CD8-positive, alpha-beta memory T cell (primary cell): Measurements from ENCODE around the gene RGL4. TPM values are rescaled to one million over a fixed set of nuclear protein-coding genes. Genes with fewer than 3 reads are reported as not detected.

Source experiments
- CTCF ChIA-PET: fragments of 350-600 bp; sonication (Branson Sonifier 250); formaldehyde crosslinking; loops from one replicate; lab custom pipeline; 2021; ENCODE audit warnings: antibody characterized with exemption; lab: Charles Lee
- POLR2A ChIA-PET: fragments of 350-600 bp; sonication (Branson Sonifier 250); formaldehyde crosslinking; loops from one replicate; lab custom pipeline; 2021; ENCODE audit warnings: antibody characterized with exemption; lab: Charles Lee
- DNase-seq, 5 donors: peaks; one replicate each; pipeline versions ENCODE4 v3.0.0 to v3.0.0-alpha.2; 2020 to 2022; ENCODE audit warnings: mixed read lengths in 1 of 5
- H3K27ac ChIP-seq: one replicate; pipeline ENCODE4 v1.7.0; 2013; ENCODE audit warnings: low read depth, mild to moderate bottlenecking, low read length, moderate library complexity
- H3K27me3 ChIP-seq: 2 replicates; pipeline ENCODE4 v1.7.0; 2013; ENCODE audit warnings: low read length, mild to moderate bottlenecking; ENCODE audit not compliant: insufficient read depth, poor library complexity, severe bottlenecking
- H3K36me3 ChIP-seq: 2 replicates; pipeline ENCODE4 v1.7.0; 2013; ENCODE audit warnings: mild to moderate bottlenecking, low read length, moderate library complexity; ENCODE audit not compliant: insufficient read depth
- H3K4me1 ChIP-seq: 2 replicates; pipeline ENCODE4 v1.7.0; 2013; ENCODE audit warnings: mild to moderate bottlenecking, low read length, moderate library complexity; ENCODE audit not compliant: insufficient read depth
- H3K4me3 ChIP-seq: 2 replicates; pipeline ENCODE4 v1.7.0; 2013; ENCODE audit warnings: mild to moderate bottlenecking, low read length
- H3K9me3 ChIP-seq: 2 replicates; pipeline ENCODE4 v1.7.0; 2013; ENCODE audit warnings: mild to moderate bottlenecking, low read length
- H3K27ac Mint-ChIP-seq, 8 donors: one replicate each; pipeline ENCODE4 v1.8.0; 2020 to 2021; ENCODE audit warnings: mixed read lengths in 8 of 8, mild to moderate bottlenecking in 6 of 8, inconsistent platforms in 3 of 8, moderate library complexity in 3 of 8
- H3K27me3 Mint-ChIP-seq, 2 donors: one replicate each; pipeline ENCODE4 v1.8.0; 2020 to 2021; ENCODE audit warnings: mixed read lengths in 2 of 2, mild to moderate bottlenecking in 1 of 2, moderate library complexity in 1 of 2
- H3K36me3 Mint-ChIP-seq, 3 donors: one replicate each; pipeline ENCODE4 v1.8.0; 2020 to 2021; ENCODE audit warnings: mixed read lengths in 3 of 3, inconsistent platforms in 1 of 3, mild to moderate bottlenecking in 1 of 3
- H3K4me1 Mint-ChIP-seq, 3 donors: one replicate each; pipeline ENCODE4 v1.8.0; 2020 to 2021; ENCODE audit warnings: mixed read lengths in 3 of 3, inconsistent platforms in 1 of 3, mild to moderate bottlenecking in 1 of 3
- H3K4me3 Mint-ChIP-seq, 7 donors: one replicate each; pipeline ENCODE4 v1.8.0; 2020 to 2021; ENCODE audit warnings: mixed read lengths in 7 of 7, mild to moderate bottlenecking in 6 of 7, moderate library complexity in 4 of 7, inconsistent platforms in 2 of 7
- H3K9me3 Mint-ChIP-seq, 5 donors: one replicate each; pipeline ENCODE4 v1.8.0; 2020 to 2022; ENCODE audit warnings: mixed read lengths in 5 of 5, mild to moderate bottlenecking in 3 of 5, moderate library complexity in 2 of 5, inconsistent platforms in 1 of 5
- polyA plus RNA-seq: library from polyadenylated mRNA; unstranded; fragments of 300-500 nt; fragmentation: Illumina TruSeq; gene quantifications from one replicate; pipeline ENCODE4 v1.2.3, GENCODE V29; 2021
- total RNA-seq, 2 experiments: library from RNA; stranded (reverse); gene quantifications; one replicate each; pipeline ENCODE4 v1.2.3, GENCODE V29; 2021

Gene RGL4
- total and polyA plus RNA-seq, 3 experiments from 2014 or later = 3.2 to 58.4 (median 4.8) TPM

DNA sequence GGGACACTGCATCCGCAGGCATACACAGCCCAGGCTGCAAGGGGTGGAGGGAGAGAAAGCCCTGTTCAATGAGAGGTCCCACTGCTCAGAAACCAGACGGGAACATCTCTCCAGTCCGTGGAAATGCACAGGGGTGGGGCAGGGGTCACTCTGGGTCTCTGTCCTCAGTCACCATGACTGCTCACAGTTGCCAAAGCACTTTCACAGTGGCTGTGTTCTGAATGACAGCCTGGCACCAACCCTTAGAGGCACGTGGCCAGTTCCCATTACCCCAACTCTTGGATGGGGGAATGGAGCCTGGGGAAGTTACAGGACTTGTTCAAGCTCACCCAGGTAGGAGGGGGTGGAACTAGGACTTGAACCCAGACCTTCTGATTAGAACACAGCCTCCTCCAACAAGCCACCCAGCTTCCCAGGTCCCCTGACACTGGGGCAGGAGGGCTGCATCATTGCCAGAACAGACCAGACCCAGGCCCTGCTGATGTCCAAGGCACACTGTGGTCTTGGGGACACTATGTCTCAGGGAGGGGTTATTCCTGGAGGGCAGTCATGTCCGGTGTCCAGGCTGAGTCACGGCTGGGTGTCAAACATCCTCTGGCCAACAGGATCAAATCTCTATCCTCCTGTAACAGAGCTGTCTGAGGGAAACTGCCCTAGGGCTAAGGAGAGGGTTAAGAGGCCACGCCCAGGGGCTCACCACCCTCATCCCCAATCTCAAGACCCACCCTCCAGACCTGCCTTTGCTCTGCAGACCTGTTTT is 51.9 kb downstream of the RGL4 start:
- CTCF ChIA-PET = no interaction called here
- Mint-ChIP-seq H3K4me1 (peaks cover 5 to 9% (median 7%) of the 10 kb centered on the region in 3 donors), H3K4me3 (no peak overlapping the region), H3K27me3 (no peaks in the 10 kb centered on the region), H3K36me3 (peaks cover 20 to 32% (median 20%) of the 10 kb centered on the region in 3 donors), H3K9me3 (peaks cover 2 to 10% (median 7%) of the 10 kb centered on the region in 5 donors), H3K27ac (peak overlapping the region in 1 of 8 donors; percentile 81)
- POLR2A ChIA-PET = no interaction called here
- Histone ChIP-seq H3K27me3 (no peaks in the 10 kb centered on the region), H3K9me3 (no peaks in the 10 kb centered on the region), H3K27ac (no peak overlapping the region), H3K36me3 (peaks cover 14% of the 10 kb centered on the region), H3K4me3 (no peak overlapping the region), H3K4me1 (no peaks in the 10 kb centered on the region)
- DNase-seq = no peak

DNA sequence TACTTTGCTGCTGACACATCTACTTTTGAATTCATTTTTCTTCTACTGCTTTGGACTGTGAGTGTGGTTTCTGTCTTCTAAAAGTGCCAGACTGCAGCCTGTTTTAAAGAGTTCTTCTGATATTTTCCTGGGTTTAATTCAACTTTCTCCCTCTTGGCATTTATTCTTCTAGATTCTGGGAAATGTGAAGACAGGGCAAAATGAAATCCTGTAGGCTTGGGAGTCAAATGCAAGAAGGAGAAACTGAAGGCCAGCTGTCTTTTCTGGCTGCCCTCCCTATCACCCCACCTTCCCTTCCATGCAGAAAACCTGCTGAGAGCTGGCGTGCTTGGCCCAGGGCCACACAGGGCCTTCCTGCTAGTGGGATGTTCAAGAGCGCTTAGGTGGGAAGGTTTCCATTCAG is 52.5 kb downstream of the RGL4 start:
- Histone ChIP-seq H3K36me3 (peaks cover 14% of the 10 kb centered on the region), H3K9me3 (no peaks in the 10 kb centered on the region), H3K4me3 (no peak overlapping the region), H3K4me1 (no peaks in the 10 kb centered on the region), H3K27me3 (no peaks in the 10 kb centered on the region), H3K27ac (no peak overlapping the region)
- Mint-ChIP-seq H3K27me3 (no peaks in the 10 kb centered on the region), H3K4me1 (peaks cover 5 to 9% (median 7%) of the 10 kb centered on the region in 3 donors), H3K27ac (peak overlapping the region in 1 of 8 donors; percentile 81), H3K4me3 (no peak overlapping the region), H3K36me3 (peaks cover 20 to 32% (median 20%) of the 10 kb centered on the region in 3 donors), H3K9me3 (peaks cover 2 to 10% (median 7%) of the 10 kb centered on the region in 5 donors)
- ChIA-PET CTCF (no interaction called here), POLR2A (no interaction called here)
- no peak for DNase-seq

DNA sequence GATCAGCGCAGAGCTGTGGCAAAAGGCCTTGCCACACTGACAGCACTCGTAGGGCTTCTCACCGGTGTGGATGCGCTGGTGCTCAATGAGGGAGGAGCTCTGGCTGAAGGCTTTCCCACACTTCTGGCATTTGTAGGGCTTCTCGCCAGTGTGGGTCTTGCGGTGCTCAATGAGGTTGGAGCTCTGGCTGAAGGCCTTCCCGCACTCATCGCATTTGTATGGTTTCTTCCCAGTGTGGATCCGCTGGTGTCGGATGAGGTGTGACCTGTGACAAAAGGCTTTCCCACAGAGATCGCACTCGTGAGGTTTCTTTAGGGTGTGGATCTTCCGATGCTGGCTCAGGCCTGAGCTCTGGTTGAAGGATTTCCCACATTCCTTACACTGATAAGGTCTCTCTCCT is 53.2 kb downstream of the RGL4 start:
- H3K9me3 Mint-ChIP-seq = peaks cover 2 to 10% (median 7%) of the 10 kb centered on the region in 5 donors
- POLR2A ChIA-PET = no interaction called here

DNA sequence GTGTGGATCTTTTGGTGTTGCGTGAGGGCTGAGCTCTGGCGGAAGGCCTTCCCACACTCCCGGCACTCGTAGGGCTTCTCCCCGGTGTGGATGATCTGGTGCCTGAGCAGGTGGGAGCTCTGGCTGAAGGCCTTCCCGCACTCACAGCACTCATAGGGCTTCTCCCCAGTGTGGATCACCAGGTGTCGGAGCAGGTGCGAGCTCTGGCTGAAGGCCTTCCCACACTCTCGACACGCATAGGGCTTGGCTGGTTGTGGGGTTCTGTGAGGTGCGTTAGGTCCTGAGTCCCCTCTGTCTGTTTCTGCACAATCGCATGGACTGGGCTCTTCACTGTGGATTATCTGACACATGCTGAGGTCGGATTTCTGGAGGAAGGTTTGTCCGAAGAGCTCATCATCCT is 53.7 kb downstream of the RGL4 start:
- H3K27me3 ChIP-seq = no peaks in the 10 kb centered on the region
- POLR2A ChIA-PET = no interaction called here
- H3K27ac Mint-ChIP-seq = no peak overlapping the region

More for the DNA sequence above, 53.2 kb downstream of the RGL4 start:
- Mint-ChIP-seq H3K4me3 (no peak overlapping the region), H3K27ac (no peak overlapping the region), H3K36me3 (peaks cover 20 to 32% (median 20%) of the 10 kb centered on the region in 3 donors), H3K27me3 (no peaks in the 10 kb centered on the region), H3K4me1 (peaks cover 5 to 9% (median 7%) of the 10 kb centered on the region in 3 donors)
- Histone ChIP-seq H3K27me3 (no peaks in the 10 kb centered on the region), H3K4me1 (no peaks in the 10 kb centered on the region), H3K9me3 (no peaks in the 10 kb centered on the region), H3K27ac (no peak overlapping the region), H3K36me3 (peaks cover 14% of the 10 kb centered on the region), H3K4me3 (no peak overlapping the region)
- DNase-seq = no peak
- CTCF ChIA-PET = no interaction called here

DNA sequence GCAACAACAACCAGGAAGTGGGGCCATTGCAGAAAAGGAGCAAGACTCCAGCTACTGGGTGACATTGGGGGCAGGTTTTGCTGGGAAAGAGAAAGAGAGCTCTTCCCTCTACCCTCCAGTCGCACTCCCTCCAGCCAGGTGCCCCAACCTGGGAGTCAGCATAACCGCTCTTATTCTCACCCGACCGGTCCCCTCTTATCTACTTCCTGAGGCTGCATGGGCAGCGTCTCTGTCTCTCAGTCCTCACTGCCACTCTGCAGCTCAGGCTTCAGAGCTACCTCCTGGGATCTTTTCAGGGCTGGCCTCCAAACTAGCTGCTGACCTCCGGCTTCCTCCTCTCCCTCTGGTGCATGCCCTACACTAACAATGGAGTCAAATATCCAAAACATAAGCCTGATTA is 55.0 kb downstream of the RGL4 start:
- Mint-ChIP-seq H3K36me3 (peaks cover 20 to 32% (median 23%) of the 10 kb centered on the region in 3 donors), H3K9me3 (peaks cover 2 to 10% (median 7%) of the 10 kb centered on the region in 5 donors), H3K27me3 (no peaks in the 10 kb centered on the region), H3K4me3 (peak overlapping the region in 1 of 7 donors; percentile 49), H3K27ac (peak overlapping the region in 3 of 8 donors; percentile 38 to 82 (median 68)), H3K4me1 (peaks cover 14 to 21% (median 17%) of the 10 kb centered on the region in 3 donors)
- H3K36me3 ChIP-seq = peaks cover 14% of the 10 kb centered on the region
- H3K4me3 ChIP-seq = no peak overlapping the region
- H3K9me3 ChIP-seq = no peaks in the 10 kb centered on the region
- H3K27ac ChIP-seq = no peak overlapping the region
- H3K4me1 ChIP-seq = peaks cover 7% of the 10 kb centered on the region
- POLR2A ChIA-PET = no interaction called here
- CTCF ChIA-PET = no interaction called here
- H3K27me3 ChIP-seq = no peaks in the 10 kb centered on the region
- no peak for DNase-seq

More for the DNA sequence above, 53.7 kb downstream of the RGL4 start:
- H3K4me3 ChIP-seq = no peak overlapping the region
- Mint-ChIP-seq H3K9me3 (peaks cover 2 to 10% (median 7%) of the 10 kb centered on the region in 5 donors), H3K36me3 (peaks cover 20 to 32% (median 20%) of the 10 kb centered on the region in 3 donors), H3K27me3 (no peaks in the 10 kb centered on the region), H3K4me1 (peaks cover 5 to 9% (median 7%) of the 10 kb centered on the region in 3 donors), H3K4me3 (no peak overlapping the region)
- H3K4me1 ChIP-seq = no peaks in the 10 kb centered on the region
- CTCF ChIA-PET = no interaction called here
- no peaks in the 10 kb centered on the region for H3K9me3 ChIP-seq
- H3K27ac ChIP-seq = no peak overlapping the region
- DNase-seq = no peak
- peaks cover 14% of the 10 kb centered on the region for H3K36me3 ChIP-seq

Other genes starting within 250 kb of the RGL4 start
- gene IGLL1, start 110.7 kb upstream of the RGL4 start, total RNA-seq = not detected
- gene IGLL1, start 110.7 kb upstream of the RGL4 start, polyA plus RNA-seq = not detected
- gene DRICH1, start 58.7 kb upstream of the RGL4 start, total RNA-seq = under 1 TPM; 0.47 to 0.66 TPM
- not detected for gene DRICH1, start 58.7 kb upstream of the RGL4 start, polyA plus RNA-seq
- gene ZNF70, start 60.1 kb downstream of the RGL4 start, total RNA-seq = 1 to 10 TPM; 3.4 to 3.7 TPM
- 0.35 TPM for gene ZNF70, start 60.1 kb downstream of the RGL4 start, polyA plus RNA-seq
- gene VPREB3, start 63.4 kb downstream of the RGL4 start, total RNA-seq = not detected
- not detected for gene VPREB3, start 63.4 kb downstream of the RGL4 start, polyA plus RNA-seq
- under 1 TPM; 0.81 to 0.93 TPM for gene C22orf15, start 72.0 kb downstream of the RGL4 start, total RNA-seq
- gene C22orf15, start 72.0 kb downstream of the RGL4 start, polyA plus RNA-seq = 0.75 TPM
- 100 to 1,000 TPM; 172 to 186 TPM for gene CHCHD10, start 77.0 kb downstream of the RGL4 start, total RNA-seq
- 34.0 TPM for gene CHCHD10, start 77.0 kb downstream of the RGL4 start, polyA plus RNA-seq
- gene MMP11, start 81.8 kb downstream of the RGL4 start, total RNA-seq = 1 to 10 TPM in 1 of 2 experiments, under 1 TPM in 1; 0.90 to 1.6 TPM
- 1.9 TPM for gene MMP11, start 81.8 kb downstream of the RGL4 start, polyA plus RNA-seq
- gene SMARCB1, start 96.0 kb downstream of the RGL4 start, total RNA-seq = 100 to 1,000 TPM; 113 to 120 TPM
- gene SMARCB1, start 96.0 kb downstream of the RGL4 start, polyA plus RNA-seq = 40.4 TPM
- gene DERL3, start 148.0 kb downstream of the RGL4 start, total RNA-seq = 1 to 10 TPM; 5.4 to 5.8 TPM
- gene DERL3, start 148.0 kb downstream of the RGL4 start, polyA plus RNA-seq = 0.28 TPM
- 1 to 10 TPM; 7.1 to 9.0 TPM for gene SLC2A11, start 166.9 kb downstream of the RGL4 start, total RNA-seq
- 5.2 TPM for gene SLC2A11, start 166.9 kb downstream of the RGL4 start, polyA plus RNA-seq
- 100 to 1,000 TPM; 804 to 830 TPM for gene MIF, start 203.4 kb downstream of the RGL4 start, total RNA-seq
- gene MIF, start 203.4 kb downstream of the RGL4 start, polyA plus RNA-seq = 1,220 TPM